ENCODE measurements around the gene ZBTB34.

Gene ZBTB34

GRCh38 chr9:126925876-126926275 is 65.4 kb downstream of the ZBTB34 start:
- no peaks in the 10 kb centered on the region for H3K9me3 ChIP-seq (ENCODE audit: control insufficient read depth, insufficient read depth, low read depth, low read length)
- H3K9ac ChIP-seq (ENCODE audit: low read length), result no peak overlapping the region
- H3K27ac ChIP-seq (ENCODE audit: low read depth, low read length), result no peak overlapping the region

GRCh38 chr9:126926364-126926763 is 65.9 kb downstream of the ZBTB34 start:
- no peaks in the 10 kb centered on the region for H3K4me1 ChIP-seq (ENCODE audit: control insufficient read depth, insufficient read depth, low read length)
- no peak overlapping the region for H3K27ac ChIP-seq (ENCODE audit: low read depth, low read length)
- H3K4me3 ChIP-seq (ENCODE audit: low read depth, low read length), result no peak overlapping the region
- H3K27me3 ChIP-seq (ENCODE audit: control insufficient read depth, insufficient read depth, low read length), result peaks cover 2% of the 10 kb centered on the region; the same call in 1 of the 2 replicates
- H3K9me3 ChIP-seq (ENCODE audit: control insufficient read depth, insufficient read depth, low read depth, low read length), result no peaks in the 10 kb centered on the region
- no peaks in the 10 kb centered on the region for H3K36me3 ChIP-seq (ENCODE audit: control insufficient read depth, insufficient read depth, low read length)
- H3K9ac ChIP-seq (ENCODE audit: low read length), result no peak overlapping the region

More at GRCh38 chr9:126925876-126926275, 65.4 kb downstream of the ZBTB34 start:
- Histone ChIP-seq H3K4me1 (ENCODE audit: control insufficient read depth, insufficient read depth, low read length) (no peaks in the 10 kb centered on the region), H3K27me3 (ENCODE audit: control insufficient read depth, insufficient read depth, low read length) (peaks cover 2% of the 10 kb centered on the region; the same call in 1 of the 2 replicates), H3K4me3 (ENCODE audit: low read depth, low read length) (no peak overlapping the region), H3K36me3 (ENCODE audit: control insufficient read depth, insufficient read depth, low read length) (no peaks in the 10 kb centered on the region)

GRCh38 chr9:126927419-126927818 is 67.0 kb downstream of the ZBTB34 start:
- H3K27ac ChIP-seq (ENCODE audit: low read depth, low read length), result no peak overlapping the region
- H3K36me3 ChIP-seq (ENCODE audit: control insufficient read depth, insufficient read depth, low read length), result no peaks in the 10 kb centered on the region
- H3K9me3 ChIP-seq (ENCODE audit: control insufficient read depth, insufficient read depth, low read depth, low read length), result no peaks in the 10 kb centered on the region
- no peaks in the 10 kb centered on the region for H3K4me1 ChIP-seq (ENCODE audit: control insufficient read depth, insufficient read depth, low read length)
- no peak overlapping the region for H3K9ac ChIP-seq (ENCODE audit: low read length)
- H3K4me3 ChIP-seq (ENCODE audit: low read depth, low read length), result no peak overlapping the region
- H3K27me3 ChIP-seq (ENCODE audit: control insufficient read depth, insufficient read depth, low read length), result peaks cover 2% of the 10 kb centered on the region; the same call in 1 of the 2 replicates

GRCh38 chr9:126932871-126933321 is 72.5 kb downstream of the ZBTB34 start:
- no peak overlapping the region for H3K9ac ChIP-seq (ENCODE audit: low read length)
- no peak overlapping the region for H3K4me3 ChIP-seq (ENCODE audit: low read depth, low read length)
- no peaks in the 10 kb centered on the region for H3K27me3 ChIP-seq (ENCODE audit: control insufficient read depth, insufficient read depth, low read length)
- peaks cover 7% of the 10 kb centered on the region for H3K4me1 ChIP-seq (ENCODE audit: control insufficient read depth, insufficient read depth, low read length)
- no peak overlapping the region for H3K27ac ChIP-seq (ENCODE audit: low read depth, low read length)
- H3K9me3 ChIP-seq (ENCODE audit: control insufficient read depth, insufficient read depth, low read depth, low read length), result 0 out of 2 replicates have a peak, but pooled peaks cover 2% of the 10 kb centered on the region
- H3K36me3 ChIP-seq (ENCODE audit: control insufficient read depth, insufficient read depth, low read length), result no peaks in the 10 kb centered on the region

GRCh38 chr9:126933334-126933980 is 73.0 kb downstream of the ZBTB34 start:
- 0 out of 2 replicates have a peak, but pooled peaks cover 2% of the 10 kb centered on the region for H3K9me3 ChIP-seq (ENCODE audit: control insufficient read depth, insufficient read depth, low read depth, low read length)
- no peaks in the 10 kb centered on the region for H3K36me3 ChIP-seq (ENCODE audit: control insufficient read depth, insufficient read depth, low read length)
- peaks cover 7% of the 10 kb centered on the region for H3K4me1 ChIP-seq (ENCODE audit: control insufficient read depth, insufficient read depth, low read length)
- no peaks in the 10 kb centered on the region for H3K27me3 ChIP-seq (ENCODE audit: control insufficient read depth, insufficient read depth, low read length)
- no peak overlapping the region for H3K27ac ChIP-seq (ENCODE audit: low read depth, low read length)
- H3K9ac ChIP-seq (ENCODE audit: low read length), result no peak overlapping the region
- no peak overlapping the region for H3K4me3 ChIP-seq (ENCODE audit: low read depth, low read length)

- no peak overlapping the region for H3K9ac ChIP-seq (ENCODE audit: low read length)
- no peaks in the 10 kb centered on the region for H3K36me3 ChIP-seq (ENCODE audit: control insufficient read depth, insufficient read depth, low read length)
- no peak overlapping the region for H3K27ac ChIP-seq (ENCODE audit: low read depth, low read length)
- H3K4me1 ChIP-seq (ENCODE audit: control insufficient read depth, insufficient read depth, low read length), result peaks cover 7% of the 10 kb centered on the region
- H3K4me3 ChIP-seq (ENCODE audit: low read depth, low read length), result no peak overlapping the region
- no peaks in the 10 kb centered on the region for H3K27me3 ChIP-seq (ENCODE audit: control insufficient read depth, insufficient read depth, low read length)
- H3K9me3 ChIP-seq (ENCODE audit: control insufficient read depth, insufficient read depth, low read depth, low read length), result 0 out of 2 replicates have a peak, but pooled peaks cover 2% of the 10 kb centered on the region
These were observed 74.0 kb downstream of the ZBTB34 start for GRCh38 chr9:126934441-126934840.
